Lower leg skin (tissue), 4 donors: ENCODE results near the gene NABP2. TPM values are rescaled to one million over a fixed set of nuclear protein-coding genes. Genes with fewer than 3 reads are reported as not detected.
A peak's percentile ranks its signal among the peaks of the same experiment; 100 is the strongest.
"Not testable (repeated sequence)": the region's sequence is repeated elsewhere in the genome, so short reads cannot be mapped to it uniquely, and the experiment has no call there.

Experiments
- DNase-seq, 2 donors: peaks; one replicate each; pipeline ENCODE4 v3.0.0-alpha.2; 2019; ENCODE audit warnings: low spot score in 2 of 2
- H3K4me3 ChIP-seq: fragments of 200-600 bp; sonication (generic); 2 replicates; pipeline ENCODE4 v1.5.1; 2017; ENCODE audit warnings: mild to moderate bottlenecking, low read depth; ENCODE audit not compliant: poor library complexity, severe bottlenecking
- POLR2A ChIP-seq, 2 donors: fragments of 450-650 bp; IDR thresholded peaks; one replicate each; pipeline ENCODE4 v1.6.1; 2016 to 2017; ENCODE audit warnings: antibody characterized with exemption in 2 of 2, mild to moderate bottlenecking in 1 of 2, moderate library complexity in 1 of 2
- WGBS, 2 donors: methylation state at CpG; one replicate each; pipeline ENCODE4 v1.1.5; 2018; 5-methylcytosine and 5-hydroxymethylcytosine counted together
- intact Hi-C: fragments of 100-400 bp; cut with DNase I; formaldehyde crosslinking; loops from one replicate; pipeline ENCODE4 v1.15.0; 2023; ENCODE audit warnings: low total_unique reads
- total RNA-seq, 4 donors: library from RNA; depleted of rRNA; stranded (reverse); fragments of >200 nt; gene quantifications; one replicate each; pipeline ENCODE4 v1.1.0, GENCODE V29; 2016
- TF ChIP-seq, protein P1 (sequence below), 3 donors: fragments of 450-650 bp; IDR thresholded peaks; one replicate each; pipeline ENCODE4 v1.5.1; 2016; ENCODE audit warnings: antibody characterized with exemption in 3 of 3, mild to moderate bottlenecking in 3 of 3, moderate library complexity in 2 of 3

Gene NABP2
- total RNA-seq, 4 donors from 2014 or later = 9.9 to 23.1 (median 17.9) TPM

DNA sequence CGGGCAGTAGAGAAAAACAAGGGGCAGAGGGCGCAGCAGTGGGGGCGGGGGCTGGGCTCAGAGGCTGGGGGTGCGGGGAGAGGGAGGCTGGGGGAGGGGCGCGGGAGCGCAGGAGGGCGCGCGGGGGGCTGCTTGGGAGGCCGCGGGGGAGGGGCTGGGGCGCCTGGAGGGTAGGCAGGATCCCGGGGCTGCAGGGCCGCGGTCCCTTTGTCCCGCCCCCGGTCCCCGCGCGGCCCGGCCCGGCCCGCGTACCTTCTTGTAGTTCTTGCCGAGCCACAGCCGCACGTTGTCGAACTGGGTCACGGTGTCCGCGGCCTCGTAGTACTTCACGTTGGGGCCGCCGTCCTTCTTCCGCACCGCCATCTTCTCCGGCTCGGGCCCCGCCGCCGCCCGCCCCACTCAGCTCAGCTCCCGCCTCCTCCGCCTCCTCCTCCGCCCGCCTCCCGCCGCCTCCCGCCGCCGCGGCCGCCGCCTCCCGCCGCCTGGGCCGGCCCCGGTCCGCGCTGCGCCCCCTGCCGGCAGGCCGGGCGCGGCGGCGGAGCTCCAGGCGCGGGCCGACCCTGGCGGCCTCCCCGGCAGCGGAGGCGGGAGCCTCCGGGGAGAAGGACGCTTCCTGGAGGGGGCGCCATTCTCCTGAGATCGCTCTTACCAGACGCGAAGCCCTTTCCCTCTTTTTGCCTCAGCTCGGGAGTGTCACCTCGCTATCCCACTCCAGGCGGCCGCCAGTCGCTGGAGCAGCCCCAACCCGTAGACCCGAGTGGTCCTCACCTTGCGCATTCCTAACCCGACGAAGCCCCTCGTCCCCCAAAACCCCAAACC, 34.8 kb upstream of the NABP2 start, which contains the start of gene SMARCC2:
SMARCC2 (minus strand) TSS at position 385 of the 819 bp plus-strand sequence; CDS start at position 363, 22 bp downstream.
- WGBS, 2 donors = 0 to 1% methylated on average over 38 to 52 of the region's 93 CpGs
- peak; percentile 85 to 97 for DNase-seq

DNA sequence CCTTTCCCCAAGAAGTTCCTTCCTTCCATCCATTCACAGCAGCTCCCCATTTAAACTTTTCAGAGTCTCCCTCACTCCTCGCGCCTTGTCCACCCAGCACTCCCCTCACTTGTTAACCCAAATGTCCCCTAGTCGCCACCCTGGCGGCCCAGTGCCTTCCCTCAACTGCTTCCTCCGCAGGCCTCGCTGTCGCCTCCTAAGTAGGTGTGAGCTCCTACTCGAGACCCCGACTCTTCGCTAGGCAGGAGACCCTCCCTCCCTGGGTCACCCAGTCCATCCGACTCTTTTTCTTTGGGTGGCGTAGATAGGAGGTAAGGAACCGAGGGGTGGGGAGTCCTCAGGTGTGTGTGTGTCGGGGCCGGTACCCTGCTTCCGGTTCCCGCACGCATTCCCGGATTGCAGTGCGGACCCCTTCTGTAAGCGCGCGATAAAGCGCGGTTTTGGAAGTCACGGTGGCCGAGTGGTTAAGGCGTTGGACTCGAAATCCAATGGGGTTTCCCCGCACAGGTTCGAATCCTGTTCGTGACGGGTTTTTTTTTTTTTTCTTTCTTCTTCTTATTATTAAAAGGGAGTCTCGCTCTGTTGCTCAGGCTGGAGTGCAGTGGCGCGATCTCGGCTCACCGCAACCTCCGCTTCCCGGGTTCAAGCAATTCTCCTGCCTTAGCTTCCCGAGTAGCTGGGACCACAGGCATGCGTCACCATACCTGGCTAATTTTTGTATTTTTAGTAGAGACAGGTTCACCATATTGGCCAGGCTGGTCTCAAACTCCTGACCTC, 34.0 kb upstream of the NABP2 start:
- 1% methylated on average over 41 to 42 of the region's 42 CpGs for WGBS, 2 donors
- intact Hi-C loops = loop anchor here (5.0 kb wide), 2 partner anchors 63 to 277 kb away; partner anchors contain the start of genes ESYT1 and SPRYD4

More for the DNA sequence above, 34.8 kb upstream of the NABP2 start, which contains the start of gene SMARCC2:
- H3K4me3 ChIP-seq = peak within 1 kb of the TSS; percentile 85
- intact Hi-C loops = loop anchor here (5.0 kb wide), 1 partner anchor 62 kb away; the partner anchor contains the start of gene ESYT1
- TF ChIP-seq POLR2A (IDR thresholded peaks at IDR 0.05) = no peak
- TF ChIP-seq, protein P1, sequence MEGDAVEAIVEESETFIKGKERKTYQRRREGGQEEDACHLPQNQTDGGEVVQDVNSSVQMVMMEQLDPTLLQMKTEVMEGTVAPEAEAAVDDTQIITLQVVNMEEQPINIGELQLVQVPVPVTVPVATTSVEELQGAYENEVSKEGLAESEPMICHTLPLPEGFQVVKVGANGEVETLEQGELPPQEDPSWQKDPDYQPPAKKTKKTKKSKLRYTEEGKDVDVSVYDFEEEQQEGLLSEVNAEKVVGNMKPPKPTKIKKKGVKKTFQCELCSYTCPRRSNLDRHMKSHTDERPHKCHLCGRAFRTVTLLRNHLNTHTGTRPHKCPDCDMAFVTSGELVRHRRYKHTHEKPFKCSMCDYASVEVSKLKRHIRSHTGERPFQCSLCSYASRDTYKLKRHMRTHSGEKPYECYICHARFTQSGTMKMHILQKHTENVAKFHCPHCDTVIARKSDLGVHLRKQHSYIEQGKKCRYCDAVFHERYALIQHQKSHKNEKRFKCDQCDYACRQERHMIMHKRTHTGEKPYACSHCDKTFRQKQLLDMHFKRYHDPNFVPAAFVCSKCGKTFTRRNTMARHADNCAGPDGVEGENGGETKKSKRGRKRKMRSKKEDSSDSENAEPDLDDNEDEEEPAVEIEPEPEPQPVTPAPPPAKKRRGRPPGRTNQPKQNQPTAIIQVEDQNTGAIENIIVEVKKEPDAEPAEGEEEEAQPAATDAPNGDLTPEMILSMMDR (IDR thresholded peaks at IDR 0.05) = peak in 1 of 3 donors; percentile 57

DNA sequence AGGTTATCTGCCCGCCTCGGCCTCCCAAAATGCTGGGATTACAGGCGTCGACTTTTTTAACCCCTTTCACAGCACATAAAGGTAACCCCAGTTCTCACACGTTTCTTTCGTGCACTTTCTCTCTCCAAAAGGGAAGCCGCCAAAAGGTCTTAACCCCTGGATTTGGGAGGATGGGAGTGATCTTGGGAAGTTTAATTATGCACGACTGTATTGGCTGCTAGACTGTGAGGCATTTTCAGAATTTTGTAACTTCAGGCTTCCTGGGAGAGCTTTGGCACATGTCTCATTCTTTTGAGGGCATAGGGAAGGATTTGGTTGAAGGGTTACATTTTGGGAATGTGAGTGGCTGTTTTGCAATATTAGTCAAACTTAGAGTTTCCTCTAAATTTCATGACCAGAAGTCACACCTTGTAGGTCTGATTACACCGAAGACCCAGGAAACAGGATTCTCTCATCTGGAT, 33.4 kb upstream of the NABP2 start:
- no peak for DNase-seq
- no peak for TF ChIP-seq POLR2A (IDR thresholded peaks at IDR 0.05)
- TF ChIP-seq, protein P1 (IDR thresholded peaks at IDR 0.05) = no peak
- peak overlapping the region; percentile 85 for H3K4me3 ChIP-seq
- 24 to 28% methylated on average over 9 of the region's 9 CpGs for WGBS, 2 donors
- intact Hi-C loops = loop anchor here (5.0 kb wide), 1 partner anchor 277 kb away; the partner anchor contains the start of gene SPRYD4

More for the DNA sequence above, 34.0 kb upstream of the NABP2 start:
- peak; percentile 81 to 96 for DNase-seq
- H3K4me3 ChIP-seq = peak overlapping the region; percentile 85
- TF ChIP-seq POLR2A (IDR thresholded peaks at IDR 0.05) = no peak
- TF ChIP-seq, protein P1 (IDR thresholded peaks at IDR 0.05) = no peak

- TF ChIP-seq POLR2A (IDR thresholded peaks at IDR 0.05) = no peak
- TF ChIP-seq, protein P1 (IDR thresholded peaks at IDR 0.05) = no peak
- H3K4me3 ChIP-seq = no peak overlapping the region
- no peak for DNase-seq
- intact Hi-C loops = loop anchor here (5.0 kb wide), 1 partner anchor 275 kb away; the partner anchor contains the start of gene SPRYD4
Measured at GRCh38 chr12:56192582-56192981, 31.6 kb upstream of the NABP2 start.

GRCh38 chr12:56193025-56193578, 31.0 kb upstream of the NABP2 start:
- intact Hi-C loops = loop anchor here (5.0 kb wide), 1 partner anchor 274 kb away; the partner anchor contains the start of gene SPRYD4
- WGBS, 2 donors = 50 to 68% methylated on average over 1 of the region's 1 CpG
- no peak for TF ChIP-seq POLR2A (IDR thresholded peaks at IDR 0.05)
- TF ChIP-seq, protein P1 (IDR thresholded peaks at IDR 0.05) = peak in 1 of 3 donors; percentile 12
- peak in 1 of 2 donors; percentile 81 for DNase-seq
- no peak overlapping the region for H3K4me3 ChIP-seq

GRCh38 chr12:56196818-56197550, 27.2 kb upstream of the NABP2 start:
- DNase-seq, H3K4me3 ChIP-seq, intact Hi-C loops: not testable (repeated sequence)
- 75 to 78% methylated on average over 11 of the region's 11 CpGs for WGBS, 2 donors
